A204.1 (cell line): Measurements from ENCODE around the gene ZNF333.
"Not testable (repeated sequence)": the region's sequence is repeated elsewhere in the genome, so short reads cannot be mapped to it uniquely, and the experiment has no call there.

Experiments used
- FAIRE-seq: peaks from 2 replicates; lab custom pipeline; 2012; peaks lifted over from hg19 to GRCh38; lab: Jason Lieb, UNC

The ZNF333 gene

DNA sequence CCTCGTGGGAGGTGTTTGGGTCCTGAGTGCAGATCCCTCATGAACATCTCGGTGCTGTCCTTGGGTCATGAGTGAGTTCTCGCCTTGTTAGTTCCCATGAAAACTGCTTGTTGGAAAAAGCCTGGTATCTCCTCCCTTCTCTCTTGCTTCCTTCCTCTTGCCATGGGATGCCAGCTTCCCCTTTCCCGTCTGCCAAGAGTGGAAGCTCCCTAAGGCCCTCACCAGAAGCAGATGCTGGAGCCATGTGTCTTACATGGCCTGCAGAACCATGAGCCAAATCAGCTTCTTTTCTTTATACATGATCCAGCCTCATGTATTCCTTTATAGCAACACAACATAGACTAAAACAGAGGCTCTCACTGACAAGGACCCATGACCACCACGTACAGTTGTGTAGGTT, 80.3 kb downstream of the ZNF333 start:
- no peak for FAIRE-seq

DNA sequence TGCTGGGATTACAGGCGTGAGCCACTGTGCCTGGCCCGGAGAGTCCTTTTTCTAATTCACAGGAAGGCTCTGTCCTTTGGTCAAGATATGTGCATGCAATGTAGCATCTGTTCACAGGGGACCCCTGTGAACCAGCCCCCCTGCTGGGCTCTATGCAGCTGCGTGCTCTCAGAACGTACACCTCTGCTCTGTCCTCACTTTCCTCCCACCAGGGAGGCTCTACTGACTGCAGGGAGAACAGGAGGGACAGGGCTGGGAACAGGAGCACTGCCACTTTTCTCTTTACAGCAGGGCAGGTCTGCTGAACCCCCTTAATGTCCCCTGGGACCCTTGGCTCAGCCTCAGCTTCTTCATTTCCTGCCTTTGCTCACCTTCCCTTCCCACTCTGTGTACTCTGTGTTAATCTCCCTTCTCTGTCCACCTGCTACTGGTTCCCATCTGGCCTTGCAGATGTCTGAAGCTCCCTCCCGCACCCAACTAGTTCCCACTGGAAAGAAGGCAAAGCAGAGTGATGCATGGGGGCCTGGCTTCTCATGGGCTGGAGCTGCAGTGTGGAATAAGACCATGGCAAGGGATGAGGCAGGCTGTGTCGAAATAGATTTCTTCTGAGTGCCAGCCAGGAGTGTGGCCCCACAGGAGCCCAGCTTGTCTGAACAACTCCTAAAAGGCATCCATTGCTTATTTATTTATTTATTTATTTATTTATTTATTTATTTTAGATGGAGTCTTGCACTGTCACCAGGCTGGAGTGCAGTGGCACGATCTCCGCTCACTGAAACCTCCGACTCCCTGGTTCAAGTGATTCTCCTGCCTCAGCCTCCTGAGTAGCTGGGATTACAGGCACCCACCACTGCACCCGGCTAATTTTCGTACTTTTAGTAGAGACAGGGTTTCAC, 81.3 kb downstream of the ZNF333 start:
- no peak for FAIRE-seq

DNA sequence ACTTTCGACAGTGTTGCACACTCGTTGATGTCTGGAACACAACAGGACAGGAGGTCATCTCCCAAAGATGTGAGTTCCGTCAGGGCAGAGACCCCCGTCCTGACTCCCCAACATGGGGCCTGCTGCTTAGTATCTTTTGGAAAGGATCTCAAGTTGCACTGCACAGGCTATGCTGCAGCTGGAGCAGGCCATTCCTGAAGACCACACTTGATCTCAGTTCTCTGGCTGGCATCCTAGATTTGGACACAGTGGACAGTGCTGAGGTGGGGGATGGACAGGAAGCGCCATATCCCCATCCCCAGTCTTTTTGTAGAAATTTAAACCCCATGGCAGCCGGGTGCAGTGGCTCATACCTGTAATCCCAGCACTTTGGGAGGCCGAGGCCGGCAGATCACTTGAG, 82.6 kb downstream of the ZNF333 start:
- no peak for FAIRE-seq

DNA sequence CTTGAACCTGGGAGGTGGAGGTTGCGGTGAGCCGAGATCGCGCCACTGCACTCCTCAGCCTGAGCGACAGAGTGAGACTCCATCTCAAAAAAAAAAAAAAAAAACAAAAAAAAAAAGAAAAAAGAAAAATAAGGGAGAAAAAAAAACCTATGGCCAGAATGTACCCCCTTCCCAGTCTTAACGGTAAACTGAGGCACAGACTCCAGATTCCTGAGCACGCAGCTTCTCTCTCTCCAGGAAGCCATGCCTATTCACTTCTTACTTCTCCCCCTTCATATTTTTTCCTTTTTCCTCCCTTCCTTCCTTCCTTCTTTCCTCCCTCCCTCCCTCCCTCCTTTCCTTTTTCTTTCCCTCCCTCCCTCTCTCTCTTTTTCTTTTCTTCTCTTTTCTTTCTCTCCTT, 83.1 kb downstream of the ZNF333 start:
- FAIRE-seq = no peak

DNA sequence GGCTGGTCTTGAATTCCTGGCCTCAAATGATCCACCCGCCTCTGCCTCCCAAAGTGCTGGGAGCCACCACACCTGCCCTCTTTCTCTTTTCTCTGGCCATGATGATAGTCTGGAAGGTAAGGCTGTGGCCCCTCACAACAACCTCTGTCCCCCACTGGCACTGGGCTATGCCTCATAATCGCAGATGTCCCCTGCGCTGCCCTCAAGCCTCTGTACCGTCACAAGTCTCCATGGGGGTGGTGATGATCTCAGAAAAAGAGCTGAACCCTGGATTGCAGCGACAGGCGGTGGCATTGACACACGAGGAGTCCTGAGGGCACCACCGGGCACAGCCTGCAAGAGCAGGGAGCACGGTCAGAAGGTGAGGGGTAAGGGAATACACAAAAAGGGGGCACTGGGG, 83.9 kb downstream of the ZNF333 start:
- not testable (repeated sequence) for FAIRE-seq

DNA sequence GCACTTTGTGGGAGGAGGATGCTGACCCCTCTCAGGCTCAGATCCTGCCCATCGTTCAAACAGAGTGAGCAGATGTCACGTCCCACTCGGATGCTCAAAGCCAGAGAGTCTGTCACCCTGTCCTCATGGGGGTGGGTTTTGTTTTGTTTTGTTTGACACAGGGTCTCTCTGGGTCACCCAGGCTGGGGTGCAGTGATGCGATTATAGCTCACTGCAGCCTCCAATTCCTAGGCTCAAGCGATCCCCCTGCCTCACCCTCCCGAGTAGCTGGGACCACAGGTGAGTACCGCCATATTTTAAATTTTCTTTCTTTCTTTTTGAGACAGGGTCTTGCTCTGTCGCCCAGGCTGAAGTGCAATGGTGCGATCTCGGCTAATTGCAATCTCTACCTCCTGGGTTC, 84.5 kb downstream of the ZNF333 start:
- FAIRE-seq = no peak

DNA sequence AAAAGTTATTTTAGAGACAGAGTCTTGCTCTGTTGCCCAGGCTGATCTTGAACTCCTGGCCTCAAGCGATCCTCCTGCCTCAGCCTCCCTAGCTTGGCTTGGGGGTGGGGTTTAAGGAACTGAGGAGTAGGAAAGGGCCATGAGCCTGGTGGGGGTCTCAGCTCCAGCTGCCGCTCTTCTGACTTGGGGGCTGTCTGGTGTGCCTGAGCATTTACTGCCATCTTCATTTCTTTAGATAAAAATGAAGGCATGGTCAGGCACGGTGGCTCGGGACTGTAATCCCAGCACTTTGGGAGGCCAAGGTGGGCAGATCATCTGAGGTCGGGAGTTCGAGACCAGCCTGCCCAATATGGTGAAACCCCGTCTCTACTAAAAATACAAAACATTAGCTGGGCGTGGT, 85.5 kb downstream of the ZNF333 start:
- not testable (repeated sequence) for FAIRE-seq

DNA sequence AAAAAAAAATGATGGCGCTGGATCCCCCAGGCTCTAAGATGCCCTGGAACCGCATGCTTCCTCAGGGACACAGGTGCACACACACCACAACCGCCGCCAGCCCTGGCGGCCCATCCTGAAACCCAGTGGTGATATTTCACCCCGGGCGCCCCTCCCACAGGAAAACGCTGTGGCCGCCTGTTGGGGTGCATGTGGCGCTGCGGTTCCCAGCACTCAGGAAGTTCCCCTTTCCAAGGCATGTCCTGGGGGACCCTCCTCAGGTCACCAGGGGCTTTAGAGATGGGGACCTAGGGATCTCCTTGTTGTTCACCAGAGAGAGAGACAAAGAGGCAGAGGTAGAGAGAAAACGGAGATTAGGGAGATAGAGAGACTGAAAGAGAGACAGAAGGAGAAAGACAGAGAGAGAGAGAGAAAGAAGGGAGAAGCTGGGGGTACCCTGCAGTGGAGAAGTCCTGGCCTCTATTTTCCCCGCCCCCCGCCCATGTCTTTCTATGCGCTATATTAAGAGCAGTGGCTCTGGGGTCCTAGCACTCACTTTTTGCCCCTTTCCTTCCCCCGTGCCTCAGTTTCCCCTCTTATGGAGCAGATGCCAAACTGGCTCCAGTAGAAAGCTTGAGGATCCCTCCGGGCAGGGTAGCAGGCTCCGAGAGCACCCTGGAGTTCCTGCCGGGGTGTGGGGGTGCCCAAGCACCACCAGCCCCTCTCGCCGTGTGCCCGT, 86.2 kb downstream of the ZNF333 start:
- FAIRE-seq = no peak

DNA sequence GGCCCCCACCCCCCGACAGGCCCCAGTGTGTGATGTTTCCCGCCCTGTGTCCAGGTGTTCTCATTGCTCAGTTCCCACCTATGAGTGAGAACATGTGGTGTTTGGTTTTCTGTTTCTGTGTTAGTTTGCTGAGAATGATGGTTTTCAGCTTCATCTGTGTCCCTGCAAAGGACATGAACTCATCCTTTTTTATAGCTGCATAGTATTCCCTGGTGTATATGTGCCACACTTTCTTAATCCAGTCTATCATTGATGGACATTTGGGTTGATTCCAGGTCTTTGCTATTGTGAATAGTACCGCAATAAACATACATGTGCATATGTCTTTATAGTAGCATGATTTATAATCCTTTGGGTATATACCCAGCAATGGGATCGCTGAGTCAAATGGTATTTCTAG, 87.8 kb downstream of the ZNF333 start:
- FAIRE-seq = not testable (repeated sequence)

DNA sequence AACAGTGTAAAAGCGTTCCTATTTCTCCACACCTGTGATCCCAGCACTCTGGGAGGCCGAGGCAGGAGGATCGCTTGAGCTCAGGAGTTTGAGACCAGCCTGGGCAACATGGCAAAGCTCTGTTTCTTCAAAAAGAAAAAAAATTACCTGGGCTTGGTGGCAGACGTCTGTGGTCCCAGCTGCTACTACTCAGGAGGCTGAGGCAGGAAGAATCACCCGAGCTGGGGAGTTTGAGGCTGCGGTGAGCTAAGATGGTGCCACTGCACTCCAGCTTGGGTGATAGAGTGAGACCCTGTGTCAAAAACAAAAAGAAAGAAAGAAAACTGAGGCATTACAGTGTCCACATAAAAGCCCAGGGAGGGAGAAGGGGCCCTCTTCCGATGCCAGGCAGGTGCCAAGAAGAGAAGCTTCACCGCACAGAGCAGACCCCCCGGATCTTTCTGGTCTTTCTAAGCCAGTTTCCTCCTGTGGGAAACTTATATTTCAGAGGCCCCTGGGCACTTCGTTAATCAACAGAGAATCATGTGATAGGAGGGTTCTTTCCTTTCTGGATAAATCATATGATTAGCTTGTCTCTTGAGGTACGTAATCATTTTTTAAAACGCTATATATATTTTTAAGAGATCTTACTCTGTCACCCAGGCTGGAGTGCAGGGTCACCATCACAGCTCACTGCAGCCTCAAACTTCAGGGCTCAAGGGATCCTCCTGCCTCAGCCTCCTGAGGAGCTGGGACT, 88.4 kb downstream of the ZNF333 start, which contains the start of gene ADGRE2:
ADGRE2 (minus strand) TSS at position 451 of the 736 bp plus-strand sequence. CDS start 1,804 bp downstream, outside the sequence.
- not testable (repeated sequence) for FAIRE-seq

DNA sequence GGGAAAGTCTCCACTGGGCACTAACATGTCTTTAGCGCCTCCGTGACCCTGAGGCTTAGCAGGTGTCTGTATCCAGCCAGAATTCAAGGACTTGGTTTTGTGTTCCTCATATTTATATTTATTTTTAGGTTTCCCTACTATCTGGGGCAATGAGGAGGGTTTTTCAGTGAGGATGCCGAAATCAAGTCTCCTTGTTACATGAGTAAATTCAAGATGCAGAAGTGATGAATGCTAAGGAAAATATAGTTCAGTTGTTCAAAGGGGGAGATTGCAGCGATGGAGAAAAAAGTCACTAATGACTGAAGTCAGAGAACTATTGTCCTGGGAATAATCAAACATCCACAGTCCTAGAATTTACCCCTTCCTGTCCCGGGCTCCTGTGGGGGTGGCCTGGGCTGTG, 89.3 kb downstream of the ZNF333 start:
- FAIRE-seq = no peak

DNA sequence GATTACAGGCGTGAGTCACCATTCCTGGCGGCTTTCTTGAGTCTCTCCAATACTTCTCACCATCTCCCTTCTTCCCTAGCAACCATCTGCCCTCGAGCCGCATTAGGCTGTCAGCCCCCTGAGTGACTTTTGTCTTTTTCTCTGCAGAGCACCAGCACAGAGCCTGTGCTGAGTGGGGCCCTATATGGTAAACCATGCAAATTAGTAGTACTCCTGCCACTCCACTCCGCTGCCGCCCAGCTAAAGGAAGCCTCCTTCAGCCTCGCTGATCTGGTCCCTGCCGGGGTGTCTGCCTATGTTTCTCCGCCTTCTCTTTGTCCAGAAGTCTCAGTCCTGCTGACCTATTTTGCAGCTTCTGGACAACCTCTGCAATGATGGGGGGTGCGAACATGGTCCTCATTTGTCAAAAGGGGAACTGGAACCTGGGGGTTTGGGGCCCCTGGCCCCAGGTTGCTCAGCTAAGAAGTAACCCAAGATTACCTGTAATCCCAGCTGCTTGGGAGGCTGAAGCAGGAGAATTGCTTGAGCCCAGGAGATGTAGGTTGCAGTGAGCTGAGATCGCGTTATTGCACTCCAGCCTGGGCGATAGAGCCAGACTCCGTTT, 90.9 kb downstream of the ZNF333 start:
- not testable (repeated sequence) for FAIRE-seq

DNA sequence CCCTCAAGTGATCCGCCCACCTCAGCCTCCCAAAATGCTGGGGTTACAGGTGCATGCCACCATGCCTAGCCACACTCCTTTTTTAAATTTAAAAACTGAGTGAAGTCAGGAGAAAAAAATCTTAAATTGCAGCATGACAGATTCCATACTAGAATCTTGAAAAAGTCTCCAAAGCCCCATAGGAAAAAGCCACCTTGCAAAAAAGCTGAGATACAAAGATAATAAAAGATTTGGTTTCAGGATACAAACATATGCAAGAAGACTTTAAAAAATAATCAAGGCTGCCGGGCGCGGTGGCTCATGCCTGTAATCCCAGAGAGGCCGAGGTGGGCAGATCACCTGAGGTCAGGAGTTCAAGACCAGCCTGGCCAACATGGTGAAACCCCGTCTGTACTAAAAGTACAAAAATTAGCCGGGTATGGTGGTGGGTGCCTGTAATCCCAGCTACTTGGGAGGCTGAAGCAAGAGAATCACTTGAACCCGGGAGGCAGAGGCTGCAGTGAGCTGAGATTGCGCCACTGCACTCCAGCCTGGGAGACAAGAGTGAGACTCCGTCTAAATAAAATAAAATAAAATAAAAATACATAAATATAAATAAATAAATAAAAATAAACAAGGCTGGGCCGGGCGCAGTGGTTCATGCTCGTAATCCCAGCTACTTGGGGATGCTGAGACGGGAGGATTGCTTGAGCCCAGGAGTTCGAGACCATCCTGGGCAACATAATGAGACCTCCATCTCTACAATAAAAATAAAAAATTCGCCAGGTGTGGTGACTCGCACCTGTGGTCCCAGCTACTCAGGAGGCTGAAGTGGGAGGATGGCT, 92.1 kb downstream of the ZNF333 start:
- FAIRE-seq = not testable (repeated sequence)

DNA sequence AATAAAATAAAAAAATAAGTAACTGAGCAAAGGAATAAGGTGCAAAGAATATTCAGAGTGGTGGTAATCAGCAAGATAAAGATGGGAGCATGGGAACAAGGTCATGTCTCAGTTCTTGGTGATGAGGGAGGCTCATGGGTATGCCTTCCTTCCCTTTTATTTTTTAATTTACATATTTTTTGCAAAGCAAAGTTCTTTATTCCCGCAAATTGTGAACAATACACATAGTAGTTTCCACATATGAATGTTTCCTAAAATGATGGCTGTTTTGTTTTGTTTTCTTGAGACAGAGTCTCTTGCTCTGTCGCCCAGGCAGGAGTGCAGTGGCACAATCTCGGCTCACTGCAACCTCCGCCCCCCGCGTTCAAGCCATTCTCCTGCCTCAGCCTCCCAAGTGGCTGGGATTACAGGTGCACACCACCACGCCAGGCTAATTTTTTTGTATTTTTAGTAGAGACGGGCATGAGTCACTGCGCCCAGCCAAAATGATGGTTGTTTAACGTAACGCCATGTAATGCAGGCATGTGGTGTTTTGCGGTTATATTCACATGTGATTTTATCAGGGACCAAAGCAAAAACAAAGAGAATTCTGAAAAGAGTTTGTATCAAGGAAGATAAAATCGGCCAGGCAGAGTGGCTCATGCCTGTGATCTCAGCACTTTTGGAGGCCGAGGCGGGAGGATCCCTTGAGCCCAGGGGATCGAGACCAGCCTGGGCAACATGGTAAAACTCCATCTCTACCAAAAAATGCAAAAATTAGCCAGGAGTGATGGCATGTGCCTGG, 93.0 kb downstream of the ZNF333 start:
- no peak for FAIRE-seq
